Brain pericyte (primary cell): ENCODE measurements around the gene CXADR.
"Not testable (repeated sequence)": the region's sequence is repeated elsewhere in the genome, so short reads cannot be mapped to it uniquely, and the experiment has no call there.

Source experiments
- DNase-seq: peaks from one replicate; pipeline ENCODE4 v3.0.0-alpha.2; 2012; ENCODE audit warnings: low read depth, low spot score

Gene CXADR

DNA sequence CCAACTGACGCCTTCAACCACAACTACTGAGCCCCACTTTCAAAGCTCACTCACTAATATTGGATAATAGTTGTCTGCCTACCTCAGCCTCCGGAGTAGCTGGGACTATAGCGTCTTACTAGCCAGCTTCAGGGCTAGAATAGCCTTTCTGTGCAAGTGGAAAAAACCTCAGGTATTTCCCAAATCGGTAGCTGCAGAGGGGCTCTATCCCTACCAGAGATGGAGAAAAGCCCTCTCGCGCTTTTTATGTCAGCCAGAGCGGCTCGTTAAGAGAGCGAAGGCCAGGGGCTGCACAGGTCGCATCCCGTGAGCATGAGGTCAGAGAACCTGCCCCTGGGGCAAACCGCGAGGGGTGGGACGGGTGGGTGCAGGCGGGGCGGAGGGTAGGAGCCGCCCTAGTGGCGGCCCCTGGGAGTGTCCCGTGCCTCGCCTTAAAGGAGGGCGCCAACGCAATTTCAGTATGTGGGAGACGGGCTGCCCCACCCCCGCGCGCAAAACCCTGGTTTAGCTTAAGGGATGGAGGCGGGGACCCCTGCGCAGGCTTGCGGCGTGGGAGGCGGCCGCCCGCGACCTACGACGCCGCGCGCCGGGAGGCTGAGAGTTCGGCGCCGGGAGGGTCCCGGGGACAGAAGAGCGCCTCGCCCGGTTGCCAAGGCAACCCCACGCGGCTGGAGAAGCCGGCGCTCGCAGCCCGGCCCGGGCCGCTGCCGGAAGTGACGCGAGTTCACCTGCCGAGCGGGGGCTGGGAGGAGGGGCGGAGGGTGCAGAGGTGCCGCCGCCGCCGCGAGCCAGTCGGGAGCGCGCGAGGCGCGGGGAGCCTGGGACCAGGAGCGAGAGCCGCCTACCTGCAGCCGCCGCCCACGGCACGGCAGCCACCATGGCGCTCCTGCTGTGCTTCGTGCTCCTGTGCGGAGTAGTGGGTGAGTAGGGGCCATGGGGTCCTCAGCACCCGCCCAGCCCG is at the start of gene CXADR:
Gene CXADR, plus strand, starts transcription at position 791 of the 961 bp plus-strand sequence. Its CDS starts 87 bp downstream, at position 878.
- no peak for DNase-seq

DNA sequence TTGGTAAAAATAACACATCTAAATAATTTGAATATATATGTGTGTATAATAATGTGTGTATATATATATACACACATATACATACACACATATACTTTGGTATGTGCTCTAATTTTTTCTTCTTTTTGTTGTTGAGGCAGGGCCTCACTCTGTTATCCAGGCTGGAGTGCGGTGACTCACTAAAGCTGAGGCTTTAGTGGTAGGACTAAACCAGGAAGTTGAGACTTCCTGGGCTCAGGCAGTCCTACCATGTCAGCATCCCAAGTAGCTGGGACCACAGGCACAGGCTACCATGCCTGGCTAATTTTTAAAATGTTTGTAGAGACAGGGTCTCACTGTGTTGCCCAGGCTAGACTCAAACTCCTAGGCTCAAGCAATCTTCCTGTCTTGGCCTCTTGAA is 46.7 kb upstream of the CXADR start:
- DNase-seq: no peak

DNA sequence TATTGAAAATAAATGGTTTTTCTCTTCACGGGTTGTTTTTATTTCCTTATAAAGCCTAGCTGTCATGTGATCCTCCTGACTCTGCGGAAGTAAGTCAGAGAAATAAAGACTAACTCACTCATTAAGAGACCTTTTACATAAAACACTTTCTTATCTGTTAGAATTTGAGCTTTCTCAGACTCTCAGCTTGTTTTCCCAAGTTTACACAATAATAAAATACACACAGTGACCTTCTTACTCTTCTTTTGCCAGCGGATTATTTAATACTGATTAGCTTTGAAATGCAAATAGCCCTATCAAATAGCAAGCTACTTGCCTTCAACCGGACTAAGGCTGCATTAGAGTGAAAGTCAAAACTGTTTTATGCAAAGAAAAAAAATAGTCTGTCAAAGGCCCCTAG is 45.5 kb upstream of the CXADR start:
- DNase-seq: no peak

DNA sequence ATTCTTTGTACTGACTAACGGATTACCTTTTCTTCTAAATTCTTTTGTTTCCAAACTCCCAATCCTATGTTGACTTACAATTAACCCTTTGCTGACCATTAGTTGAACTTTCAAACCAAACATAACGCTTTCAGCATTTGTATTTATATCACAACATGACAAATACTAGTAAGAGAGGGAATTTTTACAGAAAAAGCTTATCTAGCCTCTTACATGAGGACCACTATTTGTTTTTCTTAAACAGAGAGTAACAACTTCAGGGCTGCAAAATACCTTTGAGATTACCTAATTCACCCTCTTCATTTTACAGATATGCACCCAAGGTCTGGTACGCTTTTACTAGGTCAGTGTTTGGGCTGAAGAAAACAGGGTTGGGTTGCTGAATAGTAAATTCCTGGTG is 45.0 kb upstream of the CXADR start:
- DNase-seq: no peak

DNA sequence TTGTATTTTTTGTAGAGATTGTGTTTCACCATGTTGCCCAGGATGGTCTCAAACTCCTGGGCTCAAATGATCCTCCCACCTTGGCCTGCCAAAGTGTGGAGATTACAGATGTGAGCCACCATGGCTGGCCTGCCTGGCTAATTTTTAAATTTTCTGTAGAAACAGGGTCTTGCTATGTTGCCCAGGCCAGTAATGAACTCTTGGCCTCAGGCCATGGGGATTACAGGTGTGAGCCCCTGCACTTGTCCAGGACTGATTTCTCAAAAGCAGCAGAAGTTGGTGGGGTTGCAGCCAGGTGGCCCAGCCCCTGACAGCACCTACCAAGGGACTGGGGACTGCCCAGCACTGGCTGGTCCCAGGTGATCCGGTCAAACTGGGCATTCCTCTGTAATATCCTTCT is 44.1 kb upstream of the CXADR start:
- no peak for DNase-seq

DNA sequence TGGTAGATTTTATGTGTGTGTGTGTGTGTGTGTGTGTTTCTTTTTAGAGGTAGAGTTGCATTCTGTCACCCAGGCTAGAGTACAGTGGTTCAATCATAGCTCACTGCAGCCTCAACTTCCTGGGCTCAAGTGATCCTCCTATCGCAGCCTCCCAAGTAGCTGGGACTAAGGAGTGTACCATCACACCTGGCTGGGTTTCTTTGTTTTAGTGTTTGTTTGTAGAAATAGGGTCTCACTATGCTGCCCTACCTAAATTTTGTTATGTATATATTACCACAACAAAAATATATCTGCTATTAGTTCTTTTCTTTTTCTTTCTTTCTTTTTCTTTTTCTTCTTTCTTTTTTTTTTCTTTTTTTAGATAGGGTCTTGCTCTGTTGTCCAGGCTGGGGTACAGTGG is 43.1 kb upstream of the CXADR start:
- no peak for DNase-seq

DNA sequence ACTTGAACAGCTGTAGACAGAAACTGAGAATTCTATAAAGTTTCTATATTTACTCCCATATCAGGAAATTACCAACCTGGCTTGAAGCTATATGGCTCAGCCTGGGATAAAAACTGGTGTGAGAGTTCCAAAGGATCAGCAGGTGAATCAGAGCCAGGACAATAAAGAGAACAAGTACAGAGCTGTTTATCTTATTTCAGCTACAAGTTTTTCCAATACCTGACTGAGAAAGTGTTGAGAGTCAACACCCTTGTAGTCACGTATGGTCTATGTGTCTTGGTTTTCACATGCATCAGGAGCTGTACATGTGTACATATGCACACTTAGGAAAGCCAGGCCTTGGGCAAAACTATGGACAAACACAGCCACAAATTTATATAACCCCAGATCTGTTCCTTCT is 40.7 kb upstream of the CXADR start:
- no peak for DNase-seq

DNA sequence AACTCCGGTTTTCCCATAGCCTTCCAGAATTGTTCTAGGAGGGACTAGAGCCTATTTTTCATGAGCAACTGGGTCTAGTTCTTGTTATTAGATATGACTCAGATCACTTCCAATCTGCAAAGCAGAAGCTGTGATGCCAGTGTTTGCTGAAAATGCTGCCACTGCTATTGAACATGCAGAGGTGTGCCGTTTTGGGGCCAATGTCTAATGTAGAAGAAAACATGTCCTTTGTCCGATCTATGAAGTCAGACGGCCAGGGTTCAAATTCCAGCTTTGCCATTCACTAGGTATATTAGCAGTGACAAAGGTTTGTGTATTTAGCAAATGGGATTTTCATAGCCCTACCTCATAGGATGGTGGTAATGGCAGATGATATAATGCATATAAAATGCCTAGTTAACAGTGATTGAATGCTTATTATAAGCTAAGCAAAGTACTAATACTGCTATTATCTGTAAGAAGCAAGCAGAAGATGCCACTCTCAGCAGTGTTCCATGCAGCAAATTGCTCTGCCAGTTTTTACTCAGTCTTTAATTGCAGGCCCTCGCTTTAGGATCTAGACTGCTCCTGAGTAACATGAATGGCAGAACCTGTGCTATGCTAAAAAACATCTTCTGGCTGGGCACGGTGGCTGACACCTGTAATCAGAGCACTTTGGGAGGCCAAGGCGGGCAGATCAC is 40.1 kb upstream of the CXADR start:
- no peak for DNase-seq

DNA sequence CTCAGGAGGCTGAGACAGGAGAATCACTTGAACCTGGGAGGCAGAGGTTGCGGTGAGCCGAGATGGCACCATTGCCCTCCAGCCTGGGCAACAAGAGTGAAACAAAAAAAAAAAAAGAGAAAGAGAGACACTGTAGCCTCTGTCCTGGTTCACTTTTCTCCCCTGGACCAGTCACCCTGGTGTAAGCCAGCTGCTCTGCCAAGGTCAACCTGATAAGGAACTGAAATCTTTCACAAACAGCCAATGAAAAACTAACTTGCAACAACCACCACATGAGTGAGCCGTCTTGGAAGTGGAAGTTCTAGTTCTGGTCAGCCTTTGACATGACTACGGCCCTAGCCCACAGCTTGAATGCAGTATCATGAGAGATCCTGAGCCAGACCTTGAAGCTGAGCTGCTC is 36.8 kb upstream of the CXADR start:
- no peak for DNase-seq

DNA sequence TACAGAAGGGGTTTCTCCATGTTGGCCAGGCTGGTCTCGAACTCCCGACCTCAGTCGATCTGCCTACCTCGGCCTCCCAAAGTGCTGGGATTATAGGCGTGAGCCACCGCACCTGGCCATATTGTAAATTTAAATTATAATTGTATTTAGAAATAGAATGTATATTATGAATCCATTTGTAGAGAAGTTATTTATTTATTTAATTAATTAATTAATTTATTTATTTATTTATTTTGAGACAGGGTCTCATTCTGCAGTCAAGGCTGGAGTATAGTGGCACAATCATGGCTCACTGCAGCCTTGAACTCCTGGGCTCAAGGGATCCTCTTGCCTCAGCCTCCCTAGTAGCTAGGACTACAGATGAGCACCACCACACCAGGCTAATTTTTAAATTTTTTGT is 34.7 kb upstream of the CXADR start:
- DNase-seq: not testable (repeated sequence)

DNA sequence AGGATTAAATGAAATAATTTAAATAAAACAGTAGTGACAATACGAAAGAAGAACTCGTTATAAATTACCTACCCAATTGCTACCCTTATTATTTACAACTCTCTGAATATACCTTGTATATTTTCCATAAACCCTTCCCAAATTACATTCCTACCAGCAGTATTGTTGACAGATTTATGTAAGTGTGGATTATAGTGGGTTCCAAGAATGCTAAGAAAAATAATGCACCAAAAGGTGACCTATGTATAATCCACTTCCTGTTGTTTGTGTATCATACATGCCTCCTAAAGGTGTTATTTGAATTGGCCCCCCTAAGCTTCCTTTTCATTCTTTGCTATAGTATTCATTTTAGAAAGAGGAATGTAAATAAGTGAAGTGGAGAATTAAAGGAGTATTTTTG is 33.2 kb upstream of the CXADR start:
- DNase-seq: no peak

DNA sequence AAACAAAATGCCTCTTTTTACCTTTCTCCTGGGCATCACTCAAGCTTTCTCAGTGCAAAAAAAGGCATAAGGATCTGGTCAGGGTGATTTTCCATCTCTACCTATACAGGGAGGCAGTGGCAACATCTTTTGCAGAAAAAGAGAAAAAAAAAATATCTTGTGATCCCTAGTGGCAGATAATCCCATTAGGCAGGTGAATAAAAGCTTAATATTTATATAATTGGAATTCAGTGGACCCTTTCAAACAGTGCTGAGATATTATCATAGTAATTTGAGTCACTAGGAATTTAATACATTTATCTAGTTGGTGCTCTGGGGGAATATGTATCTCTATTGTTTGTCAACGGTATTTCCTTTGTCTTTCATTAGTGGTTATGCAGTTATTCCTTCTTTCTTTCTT is 29.9 kb upstream of the CXADR start:
- no peak for DNase-seq

DNA sequence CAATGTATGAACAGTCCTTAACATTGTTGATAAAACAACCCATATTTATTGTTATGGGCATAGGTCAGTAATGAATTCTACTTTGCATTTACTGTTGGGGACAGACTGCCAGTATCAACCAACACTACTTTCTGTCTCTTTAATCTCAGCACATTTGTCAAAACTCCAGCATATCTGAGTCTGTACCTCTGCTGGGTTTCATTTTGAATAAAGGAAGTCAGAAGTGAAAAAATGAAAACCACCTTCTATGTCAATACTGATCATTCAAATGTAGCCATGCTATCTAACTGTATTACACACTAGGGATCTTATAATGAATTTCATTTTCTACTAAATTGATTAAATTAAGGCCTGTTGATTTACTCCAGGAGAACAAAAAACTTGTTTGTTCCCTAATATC is 24.2 kb upstream of the CXADR start:
- no peak for DNase-seq

DNA sequence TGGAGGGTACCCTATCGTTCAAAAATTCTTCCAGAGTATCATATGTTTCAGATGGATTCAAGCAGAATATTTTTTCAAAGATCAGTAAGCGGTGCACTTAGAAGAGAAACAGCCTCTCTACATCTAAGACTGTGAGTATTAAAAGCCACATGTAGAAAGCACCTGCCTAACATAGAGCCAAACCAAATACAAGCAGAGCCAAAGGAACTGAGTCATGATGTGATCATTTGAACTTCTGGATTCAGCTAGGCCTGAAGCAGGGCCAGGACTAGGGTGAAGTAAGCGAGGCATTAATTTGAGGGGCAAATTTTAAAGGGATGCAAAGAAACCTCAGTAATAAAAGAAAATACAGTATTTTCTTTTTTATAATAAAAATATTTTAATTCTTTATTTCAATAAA is 23.3 kb upstream of the CXADR start:
- DNase-seq: not testable (repeated sequence)

DNA sequence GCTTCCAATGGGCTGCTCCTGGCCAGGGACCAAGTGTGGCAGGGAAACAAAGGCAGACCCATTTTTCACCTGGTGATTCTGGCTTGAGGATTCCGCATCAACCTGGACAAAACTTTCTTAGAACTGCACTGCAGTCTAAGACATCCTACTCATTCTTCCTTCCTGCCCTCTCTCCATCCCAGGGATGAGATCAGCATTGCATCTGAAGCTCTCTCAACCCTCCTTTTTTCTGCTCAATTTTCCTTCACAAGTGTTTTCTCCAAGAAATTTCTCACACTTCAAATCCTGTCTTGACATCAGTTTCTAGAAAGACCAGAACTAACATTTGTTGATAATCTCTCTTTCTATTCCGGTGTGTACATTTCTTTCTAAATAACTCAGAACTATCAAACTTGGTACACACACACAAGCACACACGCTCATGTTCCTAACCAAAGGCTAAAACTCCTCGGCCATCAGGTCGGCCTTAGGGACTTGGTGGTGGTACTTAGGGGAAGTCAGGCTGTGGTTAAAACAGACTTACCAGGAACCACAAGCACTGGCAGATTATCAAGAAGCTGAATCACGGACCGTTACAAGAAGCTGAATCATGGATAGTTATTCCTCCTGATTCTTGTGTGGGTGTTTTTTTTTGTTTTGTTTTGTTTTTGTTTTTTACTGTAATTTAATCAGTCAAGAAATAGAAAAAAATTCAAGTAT is 21.0 kb upstream of the CXADR start:
- DNase-seq: peak; percentile 57

DNA sequence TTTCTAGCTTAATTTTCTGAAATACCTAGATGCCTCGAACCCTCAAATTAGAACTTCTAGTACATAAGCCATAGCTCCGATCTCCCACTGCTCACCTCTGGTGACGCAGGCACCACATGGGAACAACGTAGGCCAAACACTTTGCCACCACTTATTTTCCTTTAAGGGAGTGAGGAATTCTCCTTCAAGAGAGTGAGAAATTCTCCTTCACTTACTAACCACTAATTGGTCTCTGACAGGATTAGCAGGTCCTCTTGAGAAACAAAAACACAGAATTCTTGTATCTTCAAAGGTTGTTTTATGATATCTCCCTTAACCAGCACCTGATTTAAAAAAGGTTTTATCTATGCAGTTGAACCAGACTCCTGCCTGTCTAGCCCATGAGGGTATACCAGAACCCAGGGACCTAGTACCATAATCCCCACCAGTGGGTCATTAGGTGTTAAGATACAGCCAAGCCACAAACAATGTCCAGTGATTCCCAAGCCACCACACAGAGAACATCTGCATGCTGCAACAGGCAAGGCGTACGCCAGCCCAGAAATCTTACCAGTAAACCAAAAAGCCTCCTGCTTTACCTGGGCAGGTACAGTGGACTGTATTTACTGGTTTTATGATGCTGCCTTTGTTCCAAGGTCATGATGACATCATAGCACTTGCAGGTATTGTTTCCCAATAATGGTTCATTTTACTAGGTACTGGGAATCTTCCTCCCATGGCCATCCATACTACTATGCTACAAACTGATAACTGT is 20.3 kb upstream of the CXADR start:
- no peak for DNase-seq

DNA sequence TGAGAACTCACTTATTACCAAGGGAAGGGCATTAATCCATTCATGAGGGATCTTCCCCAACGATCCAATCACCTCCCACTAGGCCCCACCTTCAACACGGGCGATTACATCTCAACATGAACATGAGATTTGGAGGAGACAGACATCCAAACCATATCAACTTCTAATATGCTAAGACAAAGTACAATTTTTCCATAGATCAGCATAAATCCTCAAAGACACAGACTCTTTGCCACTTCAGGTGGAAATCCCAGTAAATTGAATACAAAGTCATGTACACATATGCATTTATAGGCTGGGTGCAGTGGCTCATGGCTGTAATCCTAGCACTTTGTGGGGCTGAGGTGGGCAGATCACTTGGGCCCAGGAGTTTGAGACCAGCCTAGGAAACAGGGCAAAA is 18.8 kb upstream of the CXADR start:
- DNase-seq: no peak

DNA sequence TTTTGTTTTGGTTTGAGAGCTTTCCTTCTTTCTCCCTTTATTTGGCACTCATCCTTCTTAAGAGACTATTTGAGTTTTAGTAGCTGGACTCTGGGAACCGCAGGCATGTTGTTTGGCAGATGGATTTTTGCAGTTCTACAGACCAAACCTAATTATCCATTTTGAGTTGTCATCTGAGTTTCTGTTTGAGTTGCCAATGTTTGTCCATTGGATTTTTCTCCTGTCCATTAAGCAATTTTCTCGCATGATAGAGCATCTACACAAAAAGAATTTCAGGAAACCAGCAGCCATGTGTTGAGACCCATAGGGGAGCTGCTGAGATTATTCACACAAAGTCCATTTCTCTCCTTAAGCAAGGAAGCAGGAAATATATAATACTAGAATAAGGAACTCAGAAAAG is 17.2 kb upstream of the CXADR start:
- DNase-seq: no peak

DNA sequence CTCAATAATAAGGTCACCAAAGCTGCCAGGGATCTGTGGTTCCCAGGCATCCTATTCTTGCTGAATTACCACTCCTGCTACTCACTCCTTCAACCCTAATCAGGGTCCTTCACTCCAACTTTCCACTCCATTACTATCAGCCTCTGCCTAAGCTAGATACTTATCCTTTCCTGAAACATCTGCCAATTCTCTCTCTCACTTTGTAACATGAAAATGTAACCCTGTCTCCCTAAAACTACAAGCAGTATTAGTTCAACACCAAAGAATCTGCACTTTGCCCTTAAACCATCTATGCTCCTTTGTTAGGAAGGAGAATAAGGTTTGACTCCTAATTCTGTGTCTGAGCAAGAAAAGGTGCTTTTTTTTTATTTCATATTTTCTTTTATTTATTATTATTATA is 15.5 kb upstream of the CXADR start:
- DNase-seq: no peak

DNA sequence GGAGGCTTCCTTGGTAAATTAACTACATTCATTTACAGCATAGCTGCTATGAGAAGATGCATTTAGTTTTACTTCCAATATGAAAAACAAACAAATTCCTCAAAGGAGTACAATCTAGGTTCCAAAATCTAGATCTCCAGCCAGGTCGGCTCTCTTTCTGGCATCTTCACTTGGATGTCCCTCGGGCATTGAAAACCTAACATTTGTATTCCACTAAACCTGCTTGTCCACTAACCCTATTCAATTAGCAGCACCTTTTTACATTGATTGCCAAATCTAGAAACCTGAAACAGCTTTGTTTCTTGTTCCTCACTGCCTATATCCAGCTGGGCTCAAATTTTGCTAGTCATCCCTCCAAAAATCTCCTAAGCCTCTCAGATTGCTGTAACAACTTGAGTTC is 14.3 kb upstream of the CXADR start:
- no peak for DNase-seq

DNA sequence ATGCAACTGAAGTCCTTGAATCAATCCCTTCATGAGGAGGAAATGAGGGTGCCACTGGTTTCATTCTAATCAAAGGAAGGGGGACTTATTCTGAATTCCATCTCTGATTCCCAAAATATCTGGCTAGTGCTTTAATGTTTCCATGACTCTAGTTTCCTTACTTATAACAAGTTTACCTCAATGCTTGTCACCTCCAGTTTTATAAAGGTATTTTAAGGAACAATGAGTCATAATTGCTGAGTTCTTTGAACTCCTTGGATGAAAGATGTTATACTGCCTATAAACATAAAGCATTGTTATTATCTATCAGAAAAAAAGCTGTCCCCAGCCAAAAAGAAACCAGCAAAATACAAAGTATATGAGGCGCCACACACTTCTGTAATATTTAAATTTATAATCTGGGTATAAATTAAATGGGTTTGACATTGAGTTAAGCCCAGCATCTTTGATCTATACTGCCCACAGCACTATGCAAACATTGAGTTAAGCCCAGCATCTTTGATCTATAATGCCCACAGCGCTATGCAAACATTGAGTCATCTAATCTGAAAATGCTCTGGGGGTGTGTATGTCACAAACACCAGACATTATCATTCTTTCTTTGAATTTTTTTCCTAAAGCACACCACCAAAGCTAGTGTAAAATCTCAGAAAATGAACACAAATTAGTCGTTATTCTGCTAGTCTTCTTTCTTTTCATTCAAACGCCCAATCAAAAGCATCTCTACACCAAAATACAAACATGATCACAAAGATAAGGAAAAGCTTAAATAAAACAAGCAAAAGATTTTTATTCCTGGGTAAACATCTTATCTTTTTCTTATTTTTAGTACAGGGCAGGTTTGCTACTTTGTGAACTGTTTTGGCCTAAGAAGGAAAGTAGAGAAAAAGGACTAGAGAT is 11.5 kb upstream of the CXADR start:
- no peak for DNase-seq
